HG03066 (cell line): ENCODE data around the gene RIPOR3.

Source experiments
- ATAC-seq: cut with Tn5 transposase; IDR thresholded peaks from one replicate; pipeline ENCODE4 v1.9.1; 2021; ENCODE audit warnings: low read depth; ENCODE audit not compliant: unreplicated experiment

RIPOR3 gene

DNA sequence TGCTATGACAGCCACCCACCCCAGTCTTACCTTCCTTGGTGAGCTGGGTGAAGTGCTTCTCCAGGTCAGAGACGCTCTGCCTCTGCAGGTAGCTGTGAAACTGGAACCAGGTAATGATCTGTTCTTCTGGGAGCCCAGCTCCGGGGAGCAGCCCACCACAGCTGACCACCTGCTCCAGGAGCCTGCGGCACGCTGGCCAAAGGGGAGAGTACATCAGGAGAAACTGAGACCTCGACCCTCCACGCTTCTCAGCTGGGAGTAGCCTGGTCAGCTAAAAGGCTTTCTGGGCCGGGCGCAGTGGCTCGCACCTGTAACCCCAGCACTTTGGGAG is 98.4 kb downstream of the RIPOR3 start:
- no peak for ATAC-seq

DNA sequence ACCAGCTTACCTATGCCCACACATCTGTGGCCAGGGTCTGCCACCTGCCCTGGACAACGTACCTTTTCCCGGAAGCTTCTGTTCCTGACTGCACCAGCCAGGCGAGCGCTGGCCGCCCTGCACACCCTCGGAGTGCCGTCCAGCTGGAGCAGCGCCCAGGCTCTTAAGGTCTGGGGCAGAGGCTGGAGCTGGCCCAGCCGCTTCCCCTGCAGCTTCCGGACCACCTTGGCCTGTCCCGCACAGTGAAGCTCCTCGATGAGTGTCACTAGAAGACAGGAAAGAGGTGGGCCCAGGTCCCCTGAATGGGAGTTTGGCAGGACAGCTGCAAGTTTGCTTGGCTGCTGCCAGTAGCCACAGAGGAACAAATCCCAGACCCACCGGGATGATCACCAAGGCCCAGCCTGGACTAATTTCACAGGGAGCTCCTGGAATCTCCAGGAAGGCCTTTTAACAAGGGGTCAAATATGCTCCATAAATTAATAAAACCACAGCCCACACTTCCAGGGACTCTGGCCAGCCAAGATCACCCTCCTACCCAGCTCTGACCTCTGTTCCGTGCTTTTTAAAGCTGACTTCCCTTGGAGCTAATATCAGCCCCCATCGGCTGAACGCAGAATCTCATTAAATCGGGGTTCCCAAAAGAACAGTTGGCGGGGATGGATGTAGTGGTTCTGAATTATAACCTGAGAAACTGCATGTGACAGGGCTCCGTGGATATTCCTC is 98.9 kb downstream of the RIPOR3 start:
- ATAC-seq = no peak

DNA sequence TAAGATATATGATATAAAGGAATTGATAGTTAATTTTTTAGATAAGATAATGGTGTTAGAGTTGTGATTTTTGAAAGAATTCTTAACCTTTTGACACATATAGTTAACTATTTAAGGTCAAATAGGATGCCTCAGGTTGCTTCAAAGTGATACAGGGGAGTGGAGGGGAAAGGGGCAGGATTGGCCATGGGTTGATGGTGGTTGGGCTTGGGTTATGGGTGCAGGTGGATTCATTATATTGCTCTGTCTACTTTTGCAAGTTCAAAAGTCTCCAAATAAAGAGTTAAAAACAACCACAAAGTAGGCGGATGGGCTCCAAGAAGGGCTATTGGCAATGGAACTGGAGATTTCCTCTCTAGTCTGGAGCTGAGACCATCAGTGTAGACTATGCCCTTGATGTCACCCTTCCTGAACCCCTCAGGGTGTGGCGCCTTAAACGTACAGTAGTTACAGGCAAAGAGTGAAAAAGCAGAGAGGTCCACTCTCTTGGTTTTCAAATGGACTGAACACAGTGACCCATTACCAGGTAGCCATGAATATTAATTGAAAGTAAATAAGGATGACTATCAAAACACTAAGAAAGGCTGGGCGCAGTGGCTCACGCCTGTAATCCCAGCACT is 100.0 kb downstream of the RIPOR3 start:
- ATAC-seq = no peak

GRCh38 chr20:50590348-50590664 is 101.0 kb downstream of the RIPOR3 start:
- no peak for ATAC-seq

DNA sequence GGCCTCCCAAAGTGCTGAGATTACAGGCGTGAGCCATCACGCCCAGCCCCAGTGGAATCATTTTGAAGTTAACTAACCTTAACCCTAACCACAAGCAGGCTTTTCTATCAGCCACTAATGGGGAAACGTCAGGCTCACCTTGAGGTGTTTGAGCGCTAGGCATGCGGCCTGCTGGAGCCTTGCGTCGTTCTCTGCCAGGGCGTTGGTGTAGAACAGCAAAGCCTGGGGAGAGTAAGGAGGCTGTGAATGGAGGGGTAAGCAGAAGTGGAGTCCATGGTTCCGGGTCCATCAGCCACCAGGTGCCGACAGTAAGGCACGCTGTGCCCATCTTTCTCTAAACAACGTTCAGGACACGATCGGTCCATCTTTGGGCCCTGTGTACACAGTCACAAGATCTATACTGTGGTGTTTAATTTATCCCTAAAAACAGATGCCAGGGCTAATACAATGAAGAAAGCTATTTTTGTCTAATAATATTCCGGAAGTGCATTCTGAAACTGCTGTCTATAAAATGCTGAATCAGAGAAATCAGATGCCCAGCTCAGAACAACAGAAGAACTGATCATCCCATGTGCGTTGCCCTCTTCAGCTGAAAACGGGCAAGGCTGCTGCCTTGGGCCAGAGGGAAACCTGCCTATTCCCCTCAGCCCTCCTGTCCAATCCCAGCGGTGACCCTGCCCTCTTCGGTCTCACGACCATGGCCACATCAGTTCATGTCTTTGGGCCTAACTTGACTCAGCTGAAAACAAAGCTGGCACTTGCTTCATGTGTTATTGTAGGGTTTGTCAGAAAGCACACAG is 101.6 kb downstream of the RIPOR3 start:
- ATAC-seq = no peak

- ATAC-seq = no peak
These were observed 103.2 kb downstream of the RIPOR3 start for GRCh38 chr20:50588034-50588736.

DNA sequence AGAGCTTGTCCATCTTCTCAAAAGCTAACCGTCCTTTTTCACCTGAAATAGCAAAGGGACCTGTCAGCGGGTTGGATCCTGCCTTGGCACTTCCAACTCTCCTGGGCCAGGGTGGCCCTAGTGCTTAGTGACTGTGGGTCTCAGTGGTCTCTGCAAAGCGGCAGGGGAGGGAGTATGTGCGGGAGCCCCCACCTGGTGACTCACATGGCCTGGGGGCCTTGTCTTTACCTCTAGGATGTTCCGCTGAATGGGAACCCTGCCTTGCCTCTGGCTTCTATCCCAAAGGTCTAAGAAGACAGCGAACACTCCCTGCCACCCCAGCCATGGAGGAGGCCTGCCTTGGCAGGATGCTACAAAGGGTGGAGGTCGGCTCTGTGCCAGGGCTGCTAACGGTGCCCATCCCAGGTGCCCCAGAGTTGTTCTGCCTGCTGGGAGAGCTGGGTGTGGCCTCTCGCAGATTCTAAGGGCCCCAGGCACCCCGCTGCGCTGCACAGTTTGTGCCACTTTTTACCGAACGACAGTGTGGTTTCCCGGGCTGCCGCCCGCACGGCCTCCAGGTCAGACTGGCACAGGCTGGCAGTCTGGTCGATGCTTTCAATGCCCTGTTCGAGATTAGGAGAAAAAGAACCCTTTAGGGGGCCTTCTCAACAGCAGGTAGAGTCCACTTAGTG is 103.9 kb downstream of the RIPOR3 start:
- ATAC-seq = no peak

- no peak for ATAC-seq
These were observed 104.7 kb downstream of the RIPOR3 start for GRCh38 chr20:50586531-50587232.

DNA sequence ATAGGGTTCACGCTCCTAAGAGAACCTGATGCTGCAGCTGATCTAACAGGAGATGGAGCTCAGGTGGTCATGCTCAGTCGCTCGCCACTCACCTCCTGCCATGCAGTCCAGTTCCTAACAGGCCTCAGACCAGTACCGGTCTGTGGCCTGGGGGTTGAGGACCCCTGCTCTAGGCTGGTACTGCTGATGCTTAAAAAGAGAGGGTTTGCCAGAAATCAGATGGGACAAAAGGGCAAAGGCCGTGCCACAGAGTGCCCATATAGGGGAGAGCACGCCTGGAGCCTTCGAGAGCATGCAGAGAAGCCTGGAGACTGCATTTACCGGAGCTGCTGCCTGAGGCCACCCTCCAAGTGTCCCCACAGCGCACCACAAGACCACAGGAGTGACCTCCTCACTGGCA is 105.7 kb downstream of the RIPOR3 start:
- ATAC-seq = no peak

GRCh38 chr20:50585214-50585613 is 106.1 kb downstream of the RIPOR3 start:
- ATAC-seq = no peak

DNA sequence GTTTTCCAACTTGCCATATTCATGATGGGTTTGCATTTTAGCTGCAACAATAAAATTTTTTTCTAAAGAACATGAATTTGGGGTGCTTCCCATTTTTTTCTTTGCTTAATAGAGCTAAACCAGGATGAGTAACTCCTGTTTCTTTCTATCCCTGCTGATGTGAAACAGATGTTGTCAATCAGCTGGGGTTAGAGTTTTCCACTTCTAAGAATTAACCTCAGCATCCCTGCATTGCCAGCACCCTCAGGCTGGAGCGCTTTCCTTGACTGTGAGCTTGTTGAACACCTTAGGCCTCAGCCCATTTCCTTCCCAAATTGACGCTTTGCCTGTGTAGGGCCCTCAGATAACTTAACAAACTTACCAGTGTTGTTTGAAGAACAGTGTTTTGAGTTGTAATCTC is 106.7 kb downstream of the RIPOR3 start:
- no peak for ATAC-seq

DNA sequence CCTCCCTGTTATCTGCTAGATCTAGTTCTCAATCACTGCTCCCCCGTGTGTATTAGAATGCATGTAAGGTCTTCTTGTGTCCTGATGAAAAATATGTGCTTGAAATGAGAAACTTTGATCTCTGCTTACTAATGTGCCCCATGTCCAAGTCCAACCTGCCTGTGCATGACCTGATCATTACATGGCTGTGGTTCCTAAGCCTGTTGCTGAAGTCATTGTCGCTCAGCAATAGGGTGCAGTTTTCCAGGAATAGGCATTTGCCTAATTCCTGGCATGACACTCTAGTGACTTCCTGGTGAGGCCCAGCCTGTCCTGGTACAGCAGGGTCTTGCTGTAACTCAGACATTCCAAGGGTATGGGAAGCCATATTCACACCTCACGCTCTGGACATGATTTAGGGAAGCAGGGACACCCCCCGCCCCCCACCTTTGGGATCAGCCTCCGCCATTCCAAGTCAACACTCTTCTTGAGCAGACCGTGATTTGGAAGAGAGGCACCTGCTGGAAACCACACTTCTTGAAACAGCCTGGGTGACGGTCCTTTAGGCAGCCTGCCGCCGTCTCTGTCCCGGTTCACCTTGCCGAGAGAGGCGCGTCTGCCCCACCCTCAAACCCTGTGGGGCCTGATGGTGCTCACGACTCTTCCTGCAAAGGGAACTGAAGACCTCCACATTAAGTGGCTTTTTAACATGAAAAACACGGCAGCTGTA is 107.7 kb downstream of the RIPOR3 start:
- ATAC-seq = no peak

- ATAC-seq = no peak
These were observed 108.6 kb downstream of the RIPOR3 start for GRCh38 chr20:50582591-50583234.

DNA sequence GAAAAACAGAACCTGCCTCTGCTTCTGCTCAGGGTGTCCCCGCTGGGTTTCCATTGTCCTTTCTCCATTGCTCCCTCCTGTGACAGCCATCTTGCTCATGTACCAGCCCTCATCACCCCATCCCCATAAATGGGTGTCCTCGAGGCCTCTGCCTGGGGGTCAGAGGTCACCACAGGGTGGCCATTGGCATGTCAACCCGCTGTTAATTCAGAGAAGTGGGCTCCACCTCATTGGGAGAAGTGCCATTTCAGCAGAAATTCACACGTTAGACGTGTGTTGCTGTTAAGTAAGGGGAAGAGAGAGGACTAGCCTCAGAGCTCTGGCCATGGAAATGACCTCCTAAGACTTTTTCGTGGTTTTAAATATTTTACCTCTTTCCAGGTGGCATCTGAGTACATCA is 109.2 kb downstream of the RIPOR3 start:
- ATAC-seq = no peak

DNA sequence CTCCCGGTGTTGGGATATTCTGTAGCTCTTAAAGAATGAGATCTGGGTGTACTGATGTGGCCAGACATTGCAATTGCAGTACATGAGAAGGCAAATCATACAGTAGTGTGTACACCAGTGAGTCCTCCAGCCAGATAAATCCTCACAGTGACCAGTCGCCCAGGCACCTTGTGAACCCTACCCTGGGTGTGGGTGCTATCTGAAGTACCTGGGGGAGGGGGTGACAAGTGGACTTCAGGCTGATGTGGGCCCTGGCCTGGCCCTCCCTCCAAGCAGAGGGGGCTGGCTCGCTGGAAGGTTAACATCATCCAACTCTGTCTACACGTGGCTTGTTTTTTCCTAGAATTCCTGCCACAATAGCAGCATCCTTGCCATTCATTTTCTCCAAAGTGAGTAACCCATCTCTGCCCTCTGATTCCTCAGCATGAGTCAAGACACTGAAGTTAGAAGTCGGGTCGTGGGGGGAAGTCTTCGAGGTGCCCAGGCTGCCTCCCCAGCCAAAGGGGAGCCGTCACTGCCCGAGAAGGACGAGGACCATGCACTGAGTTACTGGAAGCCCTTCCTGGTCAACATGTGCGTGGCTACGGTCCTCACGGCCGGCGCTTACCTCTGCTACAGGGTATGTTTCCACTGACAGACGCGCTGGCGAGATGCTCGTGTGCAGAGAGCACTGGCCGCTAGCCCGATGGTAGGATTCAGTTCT is 110.3 kb downstream of the RIPOR3 start:
- no peak for ATAC-seq

GRCh38 chr20:50580016-50580747 is 111.2 kb downstream of the RIPOR3 start:
- no peak for ATAC-seq

DNA sequence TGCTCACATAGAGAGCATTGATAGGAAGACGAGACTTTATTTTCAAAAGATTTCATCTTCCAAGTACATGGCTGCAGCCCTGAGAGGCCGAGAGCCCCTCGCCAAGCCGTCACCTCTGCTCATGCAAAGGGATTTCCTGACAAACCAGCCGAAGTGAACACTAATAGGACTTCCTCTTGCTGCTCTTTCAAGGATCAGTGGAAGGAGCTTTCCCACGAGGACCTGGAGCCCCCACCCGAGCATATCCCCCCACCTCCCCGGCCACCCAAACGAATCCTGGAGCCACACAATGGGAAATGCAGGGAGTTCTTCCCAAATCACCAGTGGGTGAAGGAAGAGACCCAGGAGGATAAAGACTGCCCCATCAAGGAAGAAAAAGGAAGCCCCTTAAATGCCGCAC is 111.8 kb downstream of the RIPOR3 start:
- no peak for ATAC-seq

DNA sequence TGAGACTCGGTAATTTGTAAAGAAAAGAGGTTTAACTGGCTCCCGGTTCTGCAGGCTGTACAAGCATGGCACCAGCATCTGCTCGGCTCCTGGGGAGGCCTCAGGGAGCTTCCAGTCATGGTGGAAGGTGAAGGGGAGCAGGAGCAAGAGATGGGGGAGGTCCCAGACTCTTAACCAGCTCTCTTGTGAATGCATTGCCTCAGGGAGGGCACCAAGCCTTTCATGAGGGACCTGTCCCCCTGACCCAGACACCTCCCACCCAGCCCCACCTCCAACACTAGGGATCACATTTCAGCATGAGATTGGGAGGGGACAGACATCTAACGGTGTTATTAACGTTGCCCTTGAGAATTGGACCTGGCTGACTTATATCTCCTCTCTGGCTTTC is 112.6 kb downstream of the RIPOR3 start:
- ATAC-seq = no peak
